ENCODE data around the gene SDHA.

DNA sequence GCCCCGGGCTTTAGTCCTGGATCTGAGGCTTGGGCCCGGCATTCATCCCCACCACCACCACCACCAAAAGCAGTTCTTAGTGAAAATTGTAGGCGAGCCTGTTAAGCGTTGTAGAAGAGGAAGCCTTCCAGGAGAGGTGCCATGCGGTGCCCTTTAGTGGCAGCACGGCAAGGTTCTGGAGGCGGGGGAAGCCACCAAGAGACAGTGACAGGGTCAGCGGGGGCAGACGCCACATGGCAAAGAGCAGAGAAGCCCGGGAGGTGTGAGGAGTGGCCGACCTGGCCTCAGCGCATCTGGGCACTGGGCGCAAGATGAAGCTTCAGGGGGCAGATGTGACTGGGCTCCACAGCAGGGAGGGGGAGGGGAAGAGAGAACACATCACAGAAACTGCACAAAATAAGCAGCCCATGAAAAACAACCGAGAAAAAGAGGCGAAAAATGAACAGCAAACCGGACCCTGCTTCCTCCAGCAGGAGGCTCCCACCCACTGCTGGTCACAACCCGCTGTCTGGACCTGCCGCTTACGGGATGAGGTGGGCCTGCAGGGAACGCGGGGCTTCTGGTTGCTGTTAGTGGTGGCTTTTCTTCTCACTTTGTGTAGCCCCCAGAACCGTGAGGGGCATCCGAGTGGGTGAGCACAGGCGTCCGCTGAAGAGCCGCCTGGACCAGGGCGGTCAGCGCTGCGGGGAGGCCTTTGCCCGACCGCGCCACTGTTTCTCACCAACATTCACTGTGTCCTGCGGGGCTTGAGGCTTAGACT is 22.5 kb upstream of the SDHA start:
- TF ChIP-seq JUN (IDR thresholded peaks at IDR 0.05), result no peak
- no peak for TF ChIP-seq SMC3 (IDR thresholded peaks at IDR 0.05)
- no peak for TF ChIP-seq CEBPB (IDR thresholded peaks at IDR 0.05)
- no peak for TF ChIP-seq POLR2AphosphoS2 (conservative IDR thresholded peaks at IDR 0.05; ENCODE audit: low read length)
- TF ChIP-seq, protein P1, sequence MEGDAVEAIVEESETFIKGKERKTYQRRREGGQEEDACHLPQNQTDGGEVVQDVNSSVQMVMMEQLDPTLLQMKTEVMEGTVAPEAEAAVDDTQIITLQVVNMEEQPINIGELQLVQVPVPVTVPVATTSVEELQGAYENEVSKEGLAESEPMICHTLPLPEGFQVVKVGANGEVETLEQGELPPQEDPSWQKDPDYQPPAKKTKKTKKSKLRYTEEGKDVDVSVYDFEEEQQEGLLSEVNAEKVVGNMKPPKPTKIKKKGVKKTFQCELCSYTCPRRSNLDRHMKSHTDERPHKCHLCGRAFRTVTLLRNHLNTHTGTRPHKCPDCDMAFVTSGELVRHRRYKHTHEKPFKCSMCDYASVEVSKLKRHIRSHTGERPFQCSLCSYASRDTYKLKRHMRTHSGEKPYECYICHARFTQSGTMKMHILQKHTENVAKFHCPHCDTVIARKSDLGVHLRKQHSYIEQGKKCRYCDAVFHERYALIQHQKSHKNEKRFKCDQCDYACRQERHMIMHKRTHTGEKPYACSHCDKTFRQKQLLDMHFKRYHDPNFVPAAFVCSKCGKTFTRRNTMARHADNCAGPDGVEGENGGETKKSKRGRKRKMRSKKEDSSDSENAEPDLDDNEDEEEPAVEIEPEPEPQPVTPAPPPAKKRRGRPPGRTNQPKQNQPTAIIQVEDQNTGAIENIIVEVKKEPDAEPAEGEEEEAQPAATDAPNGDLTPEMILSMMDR (IDR thresholded peaks at IDR 0.05), result no peak
